GM18520 (cell line): ENCODE results near the gene RASGRF2.
"Not testable (repeated sequence)": the region's sequence is repeated elsewhere in the genome, so short reads cannot be mapped to it uniquely, and the experiment has no call there.

ENCODE experiments used
- ATAC-seq: cut with Tn5 transposase; IDR thresholded peaks from one replicate; pipeline ENCODE4 v1.9.1; 2021; ENCODE audit not compliant: unreplicated experiment

The RASGRF2 gene

DNA sequence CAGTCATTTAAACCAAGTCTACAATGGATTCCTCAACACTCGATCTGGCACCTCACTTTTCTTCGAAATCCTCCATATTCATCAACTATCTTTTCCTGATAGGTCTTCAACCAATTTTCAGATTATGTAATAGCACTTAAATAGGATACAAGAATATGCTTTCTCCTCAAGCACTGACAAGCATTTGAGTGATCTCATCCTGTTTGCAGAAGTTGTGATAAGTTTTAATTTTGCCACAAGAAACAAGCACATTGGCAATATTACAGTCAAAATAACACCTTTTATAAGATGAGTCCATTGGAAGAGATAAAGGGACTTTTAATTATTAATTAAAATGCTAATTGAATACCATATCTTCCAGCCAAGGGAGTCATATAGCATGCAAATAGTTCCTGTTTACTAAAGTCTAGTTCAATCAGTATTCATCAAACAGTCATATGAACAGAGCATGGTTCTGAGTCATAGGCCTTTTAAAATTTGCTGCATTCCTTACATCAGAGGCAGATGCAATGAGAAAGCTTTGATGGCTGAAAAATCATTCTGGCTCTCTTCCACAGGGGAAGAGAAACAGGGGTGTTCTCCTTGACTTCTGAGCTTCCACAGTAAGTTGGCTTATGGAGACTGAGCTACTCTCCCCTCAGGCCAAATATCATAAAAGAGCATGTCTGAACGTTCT is 308.5 kb downstream of the RASGRF2 start:
- no peak for ATAC-seq

DNA sequence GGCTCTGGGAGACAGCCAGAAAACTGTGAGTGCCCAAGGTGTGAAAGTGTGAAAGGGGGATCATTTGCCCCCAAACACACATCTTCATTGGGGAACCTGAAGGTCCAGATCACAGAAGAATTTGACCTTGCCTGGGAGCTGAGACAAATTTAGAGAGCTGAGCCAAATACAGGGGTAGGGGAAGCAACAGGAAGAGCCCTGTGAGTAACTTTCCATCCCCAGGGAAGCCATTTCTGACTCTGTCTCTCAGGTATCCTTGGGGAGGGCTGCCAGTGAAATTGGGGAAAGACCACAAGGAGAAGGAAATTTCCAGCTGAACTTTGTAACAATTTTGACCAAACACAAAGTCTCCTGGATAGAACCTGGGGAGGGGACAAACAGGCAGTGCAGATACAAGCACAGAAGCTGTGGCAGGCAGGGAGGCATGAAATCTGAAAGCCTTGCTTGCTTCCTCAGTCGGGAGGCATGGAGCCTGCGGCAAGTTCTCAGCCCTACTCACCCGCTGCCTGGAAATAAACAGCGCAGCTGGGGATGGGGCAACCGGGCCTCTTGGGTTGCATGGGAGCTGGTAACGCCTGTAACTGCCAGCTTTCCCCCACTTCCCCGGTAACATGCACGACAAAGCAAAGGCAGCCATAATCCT is 309.7 kb downstream of the RASGRF2 start:
- no peak for ATAC-seq

DNA sequence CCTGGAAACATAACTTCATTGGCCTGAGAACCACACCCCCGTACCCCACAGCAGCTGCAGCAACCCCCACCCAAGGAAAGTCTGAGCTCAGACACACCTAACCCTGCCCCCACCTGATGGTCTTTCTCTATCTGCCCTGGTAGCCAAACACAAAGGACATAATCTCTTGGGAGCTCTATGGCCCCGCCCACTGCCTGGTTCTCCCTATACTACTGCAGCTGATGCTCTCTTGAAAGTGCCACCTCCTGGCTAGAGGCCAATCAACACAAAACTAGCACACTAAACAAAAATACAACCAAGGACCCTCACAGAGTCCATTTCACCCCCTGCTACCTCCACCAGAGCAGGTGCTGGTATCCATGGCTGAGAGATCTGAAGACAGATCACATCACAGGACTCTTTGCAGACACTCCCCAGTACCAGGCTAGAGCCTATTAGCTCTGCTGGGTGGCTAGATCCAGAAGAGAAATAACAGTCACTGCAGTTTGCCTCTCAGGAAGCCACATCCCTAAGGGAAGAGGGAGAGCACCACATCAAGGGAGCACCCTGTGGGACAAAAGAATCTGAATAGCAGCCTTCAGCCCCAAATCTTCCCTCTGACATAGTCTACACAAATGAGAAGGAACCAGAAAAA is 310.3 kb downstream of the RASGRF2 start:
- not testable (repeated sequence) for ATAC-seq
